OCI-LY1 (cell line): Measurements from ENCODE around the gene CGREF1.

ENCODE experiments used
- H2AFZ ChIP-seq: fragments of 200-600 bp; sonication (generic), shearing (Covaris generic); 2 replicates; pipeline ENCODE4 v1.6.0; 2014; ENCODE audit warnings: antibody characterized with exemption, mild to moderate bottlenecking, low read length
- H3F3A ChIP-seq: fragments of 200-600 bp; sonication (generic), shearing (Covaris generic); 2 replicates; pipeline ENCODE4 v1.6.0; 2014; ENCODE audit warnings: mild to moderate bottlenecking, antibody characterized with exemption, low read length, moderate library complexity; ENCODE audit not compliant: insufficient read depth
- H3K27ac ChIP-seq: fragments of 200-600 bp; sonication (generic); 2 replicates; pipeline ENCODE4 v1.5.1; 2014; ENCODE audit warnings: low read length, mixed run types, mild to moderate bottlenecking, low read depth; ENCODE audit not compliant: poor library complexity, severe bottlenecking
- H3K27me3 ChIP-seq: fragments of 200-600 bp; sonication (generic); 2 replicates; pipeline ENCODE4 v1.6.0; 2014; ENCODE audit warnings: antibody characterized with exemption, mild to moderate bottlenecking, low read length, moderate library complexity; ENCODE audit not compliant: insufficient read depth
- H3K36me3 ChIP-seq: fragments of 200-600 bp; sonication (generic); 2 replicates; pipeline ENCODE4 v1.6.1; 2014; ENCODE audit warnings: mild to moderate bottlenecking, antibody characterized with exemption, low read length, moderate library complexity, mixed read lengths; ENCODE audit not compliant: insufficient read depth
- H3K4me1 ChIP-seq: fragments of 200-600 bp; sonication (generic); 2 replicates; pipeline ENCODE4 v1.5.1; 2014; ENCODE audit warnings: mild to moderate bottlenecking, low read length, moderate library complexity; ENCODE audit not compliant: insufficient read depth, severe bottlenecking
- H3K4me2 ChIP-seq: fragments of 200-600 bp; sonication (generic), shearing (Covaris generic); 2 replicates; pipeline ENCODE4 v1.6.1; 2014; ENCODE audit warnings: low read length
- H3K4me3 ChIP-seq: fragments of 200-600 bp; sonication (generic); 2 replicates; pipeline ENCODE4 v1.5.1; 2014; ENCODE audit warnings: low read length, low read depth, mild to moderate bottlenecking, mixed read lengths; ENCODE audit not compliant: poor library complexity, severe bottlenecking
- H3K79me2 ChIP-seq: fragments of 200-600 bp; shearing (Covaris generic); 2 replicates; pipeline ENCODE4 v1.6.1; 2016; ENCODE audit warnings: mixed run types, low read length, mixed read lengths; ENCODE audit not compliant: insufficient read depth
- H3K9ac ChIP-seq: fragments of 200-600 bp; sonication (generic), shearing (Covaris generic); 2 replicates; pipeline ENCODE4 v1.6.1; 2014; ENCODE audit warnings: mild to moderate bottlenecking, low read length, mixed read lengths
- H3K9me2 ChIP-seq: fragments of 200-600 bp; sonication (generic), shearing (Covaris generic); 2 replicates; pipeline ENCODE4 v1.6.1; 2014; ENCODE audit warnings: low read depth, mild to moderate bottlenecking, low read length, mixed read lengths
- H3K9me3 ChIP-seq: fragments of 200-600 bp; shearing (Covaris generic); 2 replicates; pipeline ENCODE4 v1.6.1; 2014; ENCODE audit warnings: low read length, mixed read lengths
- H4K20me1 ChIP-seq: fragments of 200-600 bp; sonication (generic), shearing (Covaris generic); 2 replicates; pipeline ENCODE4 v1.6.0; 2016; ENCODE audit warnings: mild to moderate bottlenecking, low read length; ENCODE audit not compliant: insufficient read depth
- EZH2 ChIP-seq: fragments of 200-600 bp; sonication (generic), shearing (Covaris generic); IDR thresholded peaks from 2 replicates; pipeline ENCODE4 v1.8.0; 2017; ENCODE audit warnings: borderline replicate concordance, mixed run types, mild to moderate bottlenecking, antibody characterized with exemption, low read length, moderate library complexity, mixed read lengths
- TF ChIP-seq, protein P1 (sequence below): fragments of 200-600 bp; sonication (generic), shearing (Covaris generic); IDR thresholded peaks from 2 replicates; pipeline ENCODE4 v1.5.1; 2017; ENCODE audit warnings: mild to moderate bottlenecking, antibody characterized with exemption, low read length, moderate library complexity, mixed read lengths

The CGREF1 gene

GRCh38 chr2:27079233-27080139 lies 39.4 kb downstream of the CGREF1 start:
- H3K9me3 ChIP-seq: no peaks in the 10 kb centered on the region
- no peaks in the 10 kb centered on the region for H3K36me3 ChIP-seq
- H3K79me2 ChIP-seq: no peaks in the 10 kb centered on the region
- H2AFZ ChIP-seq: no peak overlapping the region
- H3F3A ChIP-seq: no peaks in the 10 kb centered on the region
- H3K27ac ChIP-seq: no peak overlapping the region
- H3K9ac ChIP-seq: no peak overlapping the region
- no peaks in the 10 kb centered on the region for H3K9me2 ChIP-seq
- peaks cover 1% of the 10 kb centered on the region; the same call in 1 of the 2 replicates for H3K27me3 ChIP-seq
- H3K4me1 ChIP-seq: peaks cover 28% of the 10 kb centered on the region
- no peaks in the 10 kb centered on the region for H4K20me1 ChIP-seq
- no peak overlapping the region for H3K4me3 ChIP-seq
- no peak overlapping the region for H3K4me2 ChIP-seq
- TF ChIP-seq, protein P1, sequence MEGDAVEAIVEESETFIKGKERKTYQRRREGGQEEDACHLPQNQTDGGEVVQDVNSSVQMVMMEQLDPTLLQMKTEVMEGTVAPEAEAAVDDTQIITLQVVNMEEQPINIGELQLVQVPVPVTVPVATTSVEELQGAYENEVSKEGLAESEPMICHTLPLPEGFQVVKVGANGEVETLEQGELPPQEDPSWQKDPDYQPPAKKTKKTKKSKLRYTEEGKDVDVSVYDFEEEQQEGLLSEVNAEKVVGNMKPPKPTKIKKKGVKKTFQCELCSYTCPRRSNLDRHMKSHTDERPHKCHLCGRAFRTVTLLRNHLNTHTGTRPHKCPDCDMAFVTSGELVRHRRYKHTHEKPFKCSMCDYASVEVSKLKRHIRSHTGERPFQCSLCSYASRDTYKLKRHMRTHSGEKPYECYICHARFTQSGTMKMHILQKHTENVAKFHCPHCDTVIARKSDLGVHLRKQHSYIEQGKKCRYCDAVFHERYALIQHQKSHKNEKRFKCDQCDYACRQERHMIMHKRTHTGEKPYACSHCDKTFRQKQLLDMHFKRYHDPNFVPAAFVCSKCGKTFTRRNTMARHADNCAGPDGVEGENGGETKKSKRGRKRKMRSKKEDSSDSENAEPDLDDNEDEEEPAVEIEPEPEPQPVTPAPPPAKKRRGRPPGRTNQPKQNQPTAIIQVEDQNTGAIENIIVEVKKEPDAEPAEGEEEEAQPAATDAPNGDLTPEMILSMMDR: no peak
- no peak for TF ChIP-seq EZH2

- Histone ChIP-seq H3K79me2 (no peaks in the 10 kb centered on the region), H3K9ac (no peak within 1 kb of the TSS), H3K9me3 (no peaks in the 10 kb centered on the region), H3K9me2 (no peaks in the 10 kb centered on the region), H3K4me3 (no peak within 1 kb of the TSS), H3K4me2 (no peak within 1 kb of the TSS), H4K20me1 (no peaks in the 10 kb centered on the region), H3F3A (no peaks in the 10 kb centered on the region), H3K4me1 (peaks cover 37% of the 10 kb centered on the region), H2AFZ (no peak within 1 kb of the TSS), H3K27ac (no peak within 1 kb of the TSS), H3K27me3 (no peaks in the 10 kb centered on the region; the same call in 1 of the 2 replicates), H3K36me3 (no peaks in the 10 kb centered on the region)
- TF ChIP-seq, protein P1: no peak
- no peak for TF ChIP-seq EZH2
Observed at GRCh38 chr2:27078267-27079194, 40.4 kb downstream of the CGREF1 start, which contains the start of gene EMILIN1. Gene EMILIN1 (plus strand): TSS chr2:27078615. CDS start chr2:27079066, 451 bp downstream.

- no peak overlapping the region for H2AFZ ChIP-seq
Observed at GRCh38 chr2:27077231-27077630, 41.7 kb downstream of the CGREF1 start.

More at GRCh38 chr2:27077231-27077630, 41.7 kb downstream of the CGREF1 start:
- no peak overlapping the region for H3K9ac ChIP-seq
- H3K79me2 ChIP-seq: no peaks in the 10 kb centered on the region
- TF ChIP-seq, protein P1: no peak
- no peak for TF ChIP-seq EZH2
- H3K9me2 ChIP-seq: no peaks in the 10 kb centered on the region
- no peaks in the 10 kb centered on the region; the same call in 1 of the 2 replicates for H3K27me3 ChIP-seq
- H3K4me2 ChIP-seq: no peak overlapping the region
- no peaks in the 10 kb centered on the region for H4K20me1 ChIP-seq
- H3K4me1 ChIP-seq: peaks cover 41% of the 10 kb centered on the region
- no peak overlapping the region for H3K27ac ChIP-seq
- no peaks in the 10 kb centered on the region for H3K9me3 ChIP-seq
- no peaks in the 10 kb centered on the region for H3K36me3 ChIP-seq
- no peak overlapping the region for H3K4me3 ChIP-seq
- no peaks in the 10 kb centered on the region for H3F3A ChIP-seq
